ENCODE data around the gene BATF3. TPM values are rescaled to one million over a fixed set of nuclear protein-coding genes. Genes with fewer than 3 reads are reported as not detected.
A peak's percentile ranks its signal among the peaks of the same experiment; 100 is the strongest.
"Not testable (repeated sequence)": the region's sequence is repeated elsewhere in the genome, so short reads cannot be mapped to it uniquely, and the experiment has no call there.

BATF3 gene
- total RNA-seq, 3 donors from 2014 or later (not counting 1 experiment from before 2014, with no cell fraction given) = 0.25 to 3.6 (median 1.2) TPM

DNA sequence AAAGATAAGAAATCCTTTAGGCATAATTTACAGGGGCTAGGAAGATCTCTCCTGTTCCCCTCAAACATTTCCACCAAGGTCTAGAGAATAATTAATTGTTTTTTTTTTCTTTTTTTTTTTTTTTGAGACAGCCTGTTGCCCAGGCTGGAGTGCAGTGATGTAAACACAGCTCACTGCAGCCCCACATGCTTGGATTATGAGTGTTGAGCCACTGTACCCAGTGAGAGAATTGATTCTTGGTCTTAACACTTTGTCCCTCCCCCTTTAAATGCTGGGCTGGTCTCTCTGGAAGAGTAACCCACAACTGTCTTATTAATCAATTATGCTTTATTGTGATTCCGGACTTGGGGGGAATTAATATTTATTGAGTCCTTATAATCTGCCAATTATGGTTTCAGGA is 57.7 kb downstream of the BATF3 start:
- Histone ChIP-seq H3K27ac (ENCODE audit: low read length) (no peak overlapping the region), H3K4me3 (ENCODE audit: low read length) (no peak overlapping the region), H3K9me3 (ENCODE audit: control insufficient read depth, insufficient read depth, low read length) (peaks cover 3% of the 10 kb centered on the region), H3K36me3 (ENCODE audit: control insufficient read depth, insufficient read depth, low read length) (no peaks in the 10 kb centered on the region), H3K4me1 (ENCODE audit: control insufficient read depth, insufficient read depth, low read length) (peaks cover 6% of the 10 kb centered on the region), H3K27me3 (ENCODE audit: control insufficient read depth, insufficient read depth, low read length) (no peaks in the 10 kb centered on the region)
- intact Hi-C loops (cut with micrococcal nuclease) = no loop called here
- no peak for ATAC-seq
- Mint-ChIP-seq H3K27me3 (ENCODE audit: low read depth in 2 of 2) (peaks cover 30 to 37% of the 10 kb centered on the region in 2 donors), H3K36me3 (peaks cover 7% of the 10 kb centered on the region), H3K4me3 (no peak overlapping the region), H3K27ac (no peak overlapping the region), H3K9me3 (peaks cover 0 to 3% of the 10 kb centered on the region in 2 donors), H3K4me1 (peaks cover 1 to 8% of the 10 kb centered on the region in 2 donors)
- DNase-seq = no peak
- WGBS (ENCODE audit: insufficient coverage) = no CpG with 5 or more reads among the region's 1 CpG
- TF ChIP-seq, protein P1, sequence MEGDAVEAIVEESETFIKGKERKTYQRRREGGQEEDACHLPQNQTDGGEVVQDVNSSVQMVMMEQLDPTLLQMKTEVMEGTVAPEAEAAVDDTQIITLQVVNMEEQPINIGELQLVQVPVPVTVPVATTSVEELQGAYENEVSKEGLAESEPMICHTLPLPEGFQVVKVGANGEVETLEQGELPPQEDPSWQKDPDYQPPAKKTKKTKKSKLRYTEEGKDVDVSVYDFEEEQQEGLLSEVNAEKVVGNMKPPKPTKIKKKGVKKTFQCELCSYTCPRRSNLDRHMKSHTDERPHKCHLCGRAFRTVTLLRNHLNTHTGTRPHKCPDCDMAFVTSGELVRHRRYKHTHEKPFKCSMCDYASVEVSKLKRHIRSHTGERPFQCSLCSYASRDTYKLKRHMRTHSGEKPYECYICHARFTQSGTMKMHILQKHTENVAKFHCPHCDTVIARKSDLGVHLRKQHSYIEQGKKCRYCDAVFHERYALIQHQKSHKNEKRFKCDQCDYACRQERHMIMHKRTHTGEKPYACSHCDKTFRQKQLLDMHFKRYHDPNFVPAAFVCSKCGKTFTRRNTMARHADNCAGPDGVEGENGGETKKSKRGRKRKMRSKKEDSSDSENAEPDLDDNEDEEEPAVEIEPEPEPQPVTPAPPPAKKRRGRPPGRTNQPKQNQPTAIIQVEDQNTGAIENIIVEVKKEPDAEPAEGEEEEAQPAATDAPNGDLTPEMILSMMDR (IDR thresholded peaks at IDR 0.05) = no peak

DNA sequence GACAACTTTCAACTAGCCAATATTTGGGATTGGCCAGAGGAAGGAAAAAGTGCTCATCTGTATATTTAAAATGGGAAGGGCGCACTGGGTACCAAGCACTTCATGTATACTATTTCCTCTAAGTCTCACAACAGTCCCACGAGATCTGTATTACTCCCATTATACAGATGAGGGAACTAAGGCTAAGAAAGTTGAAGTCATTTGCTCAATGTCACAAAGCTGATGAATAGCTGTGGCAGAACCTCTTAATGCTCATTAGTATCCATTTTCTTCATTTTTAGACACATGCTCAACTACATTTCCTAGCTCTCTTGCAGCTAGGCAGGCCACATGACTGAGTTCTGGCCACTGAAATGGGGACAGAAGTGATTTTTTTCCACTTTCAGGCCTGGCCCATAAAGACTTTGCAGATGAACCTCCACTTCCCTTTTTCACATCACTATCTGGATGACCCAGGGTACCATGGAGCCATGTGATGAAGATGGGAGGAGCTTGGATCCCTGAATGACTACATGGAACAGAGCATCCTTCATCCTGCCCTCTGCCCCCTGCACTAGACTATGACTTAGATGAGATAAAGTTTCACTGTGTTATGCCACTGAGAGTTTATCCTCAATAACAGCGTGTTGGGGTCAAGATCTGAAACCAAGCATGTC is 59.3 kb downstream of the BATF3 start:
- peaks cover 27 to 29% of the 10 kb centered on the region in 2 donors for H3K27me3 Mint-ChIP-seq (ENCODE audit: low read depth in 2 of 2)
- H3K36me3 ChIP-seq (ENCODE audit: control insufficient read depth, insufficient read depth, low read length) = no peaks in the 10 kb centered on the region
- no peak overlapping the region for H3K4me3 ChIP-seq (ENCODE audit: low read length)
- H3K9me3 Mint-ChIP-seq = peaks cover 0 to 3% of the 10 kb centered on the region in 2 donors
- peaks cover 7% of the 10 kb centered on the region for H3K36me3 Mint-ChIP-seq
- no peaks in the 10 kb centered on the region for H3K27me3 ChIP-seq (ENCODE audit: control insufficient read depth, insufficient read depth, low read length)
- DNase-seq (no peak), ATAC-seq (no peak)
- H3K4me3 Mint-ChIP-seq = no peak overlapping the region
- TF ChIP-seq, protein P1 (IDR thresholded peaks at IDR 0.05) = no peak
- WGBS (ENCODE audit: insufficient coverage) = 100% methylated on average over 2 of the region's 3 CpGs
- H3K9me3 ChIP-seq (ENCODE audit: control insufficient read depth, insufficient read depth, low read length) = peaks cover 3% of the 10 kb centered on the region
- H3K4me1 ChIP-seq (ENCODE audit: control insufficient read depth, insufficient read depth, low read length) = peaks cover 22% of the 10 kb centered on the region
- peaks cover 17 to 24% of the 10 kb centered on the region in 2 donors for H3K4me1 Mint-ChIP-seq
- H3K27ac Mint-ChIP-seq = no peak overlapping the region
- intact Hi-C loops (cut with micrococcal nuclease) = no loop called here
- H3K27ac ChIP-seq (ENCODE audit: low read length) = no peak overlapping the region

GRCh38 chr1:212639524-212639923 is 60.1 kb downstream of the BATF3 start:
- H3K36me3 Mint-ChIP-seq; H3K4me3 ChIP-seq (ENCODE audit: low read length); H3K9me3 Mint-ChIP-seq; H3K27me3 ChIP-seq (ENCODE audit: control insufficient read depth, insufficient read depth, low read length); H3K36me3 ChIP-seq (ENCODE audit: control insufficient read depth, insufficient read depth, low read length); H3K9me3 ChIP-seq (ENCODE audit: control insufficient read depth, insufficient read depth, low read length); DNase-seq; H3K27ac Mint-ChIP-seq; intact Hi-C loops (cut with micrococcal nuclease); H3K4me3 Mint-ChIP-seq; ATAC-seq; H3K27ac ChIP-seq (ENCODE audit: low read length): not testable (repeated sequence)
- peaks cover 25 to 27% of the 10 kb centered on the region in 2 donors for H3K27me3 Mint-ChIP-seq (ENCODE audit: low read depth in 2 of 2)
- H3K4me1 Mint-ChIP-seq = peaks cover 25 to 31% of the 10 kb centered on the region in 2 donors
- 83% methylated on average over 2 of the region's 2 CpGs for WGBS (ENCODE audit: insufficient coverage)
- H3K4me1 ChIP-seq (ENCODE audit: control insufficient read depth, insufficient read depth, low read length) = peaks cover 24% of the 10 kb centered on the region

GRCh38 chr1:212638492-212639151 is 61.0 kb downstream of the BATF3 start:
- Histone ChIP-seq H3K9me3 (ENCODE audit: control insufficient read depth, insufficient read depth, low read length) (peaks cover 3% of the 10 kb centered on the region), H3K4me1 (ENCODE audit: control insufficient read depth, insufficient read depth, low read length) (peaks cover 24% of the 10 kb centered on the region), H3K36me3 (ENCODE audit: control insufficient read depth, insufficient read depth, low read length) (no peaks in the 10 kb centered on the region), H3K27me3 (ENCODE audit: control insufficient read depth, insufficient read depth, low read length) (no peaks in the 10 kb centered on the region), H3K27ac (ENCODE audit: low read length) (no peak overlapping the region), H3K4me3 (ENCODE audit: low read length) (no peak overlapping the region)
- no peak for DNase-seq
- ATAC-seq = no peak
- intact Hi-C loops (cut with micrococcal nuclease) = no loop called here
- H3K27ac Mint-ChIP-seq = peak overlapping the region in 1 of 2 donors; percentile 29
- H3K27me3 Mint-ChIP-seq (ENCODE audit: low read depth in 2 of 2) = peaks cover 25% of the 10 kb centered on the region in 2 donors
- peaks cover 7% of the 10 kb centered on the region for H3K36me3 Mint-ChIP-seq
- TF ChIP-seq, protein P1 (IDR thresholded peaks at IDR 0.05) = no peak
- 69% methylated on average over 4 of the region's 4 CpGs for WGBS (ENCODE audit: insufficient coverage)
- peaks cover 0 to 3% of the 10 kb centered on the region in 2 donors for H3K9me3 Mint-ChIP-seq
- peaks cover 25 to 31% of the 10 kb centered on the region in 2 donors for H3K4me1 Mint-ChIP-seq
- no peak overlapping the region for H3K4me3 Mint-ChIP-seq
